DMS53 (cell line): ENCODE measurements around the gene WWC1.
A peak's percentile ranks its signal among the peaks of the same experiment; 100 is the strongest.
"Not testable (repeated sequence)": the region's sequence is repeated elsewhere in the genome, so short reads cannot be mapped to it uniquely, and the experiment has no call there.

Experiments used
- DNase-seq: peaks from one replicate; lab custom pipeline; 2025; lab: John Stamatoyannopoulos, UW

WWC1 gene

DNA sequence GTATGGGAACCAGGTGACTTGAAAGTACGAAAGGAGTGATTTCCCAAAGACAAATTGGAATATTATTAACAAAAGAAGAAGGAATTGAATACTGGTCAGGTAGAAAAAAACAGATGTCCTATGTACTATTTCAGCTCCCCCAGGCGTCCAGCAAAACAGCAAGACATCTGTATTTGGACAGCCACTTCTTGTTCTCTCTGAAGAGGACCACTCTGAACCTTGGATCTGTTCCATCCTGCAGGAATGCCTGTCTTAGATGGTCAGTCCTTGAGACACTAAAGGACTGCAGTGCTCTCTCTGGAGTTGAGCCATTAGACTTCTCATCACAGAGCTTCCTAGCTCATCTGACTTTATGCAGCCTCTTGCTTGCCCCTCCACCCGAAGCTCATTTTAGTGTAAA is 120.4 kb downstream of the WWC1 start:
- no peak for DNase-seq

GRCh38 chr5:168413062-168413461 is 121.6 kb downstream of the WWC1 start:
- DNase-seq: no peak

DNA sequence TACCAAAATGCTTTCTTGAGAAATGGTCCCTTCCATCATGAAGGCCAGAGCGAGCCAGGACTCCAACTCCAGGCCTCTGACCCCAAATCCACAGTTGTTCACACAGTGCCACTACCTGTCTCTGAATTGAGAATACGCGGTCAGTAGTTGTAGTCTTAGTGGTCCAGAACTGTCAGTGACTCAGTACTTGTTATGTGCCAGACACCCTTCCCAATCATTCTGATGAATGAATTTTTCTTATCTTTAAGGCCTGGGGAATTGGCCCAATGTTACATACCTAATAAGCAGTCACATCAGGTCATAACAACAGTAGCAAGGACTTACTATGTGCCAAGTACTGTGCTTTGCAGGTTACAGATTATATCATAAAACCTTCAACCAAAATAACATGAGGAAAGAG is 122.2 kb downstream of the WWC1 start:
- DNase-seq: no peak

DNA sequence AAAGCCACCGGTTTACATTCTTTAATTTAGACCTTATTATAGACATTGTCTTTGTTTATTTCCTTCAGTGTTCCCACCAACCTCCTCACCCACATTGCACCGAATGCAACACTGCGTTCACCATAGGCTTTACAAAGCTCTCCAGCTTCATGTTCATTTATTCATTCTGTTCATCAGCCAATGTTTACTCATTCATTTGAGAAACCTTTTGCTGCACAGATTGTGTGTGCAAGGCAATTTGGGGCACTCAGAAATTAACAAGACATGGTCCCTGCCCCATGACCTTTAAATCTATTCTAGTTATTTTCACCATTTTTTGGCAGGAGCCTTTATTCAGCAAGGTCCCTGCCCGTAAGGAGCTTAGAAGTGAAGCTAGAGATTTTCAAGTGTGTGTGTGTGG is 124.0 kb downstream of the WWC1 start:
- no peak for DNase-seq

GRCh38 chr5:168415971-168416370 is 124.5 kb downstream of the WWC1 start:
- no peak for DNase-seq

DNA sequence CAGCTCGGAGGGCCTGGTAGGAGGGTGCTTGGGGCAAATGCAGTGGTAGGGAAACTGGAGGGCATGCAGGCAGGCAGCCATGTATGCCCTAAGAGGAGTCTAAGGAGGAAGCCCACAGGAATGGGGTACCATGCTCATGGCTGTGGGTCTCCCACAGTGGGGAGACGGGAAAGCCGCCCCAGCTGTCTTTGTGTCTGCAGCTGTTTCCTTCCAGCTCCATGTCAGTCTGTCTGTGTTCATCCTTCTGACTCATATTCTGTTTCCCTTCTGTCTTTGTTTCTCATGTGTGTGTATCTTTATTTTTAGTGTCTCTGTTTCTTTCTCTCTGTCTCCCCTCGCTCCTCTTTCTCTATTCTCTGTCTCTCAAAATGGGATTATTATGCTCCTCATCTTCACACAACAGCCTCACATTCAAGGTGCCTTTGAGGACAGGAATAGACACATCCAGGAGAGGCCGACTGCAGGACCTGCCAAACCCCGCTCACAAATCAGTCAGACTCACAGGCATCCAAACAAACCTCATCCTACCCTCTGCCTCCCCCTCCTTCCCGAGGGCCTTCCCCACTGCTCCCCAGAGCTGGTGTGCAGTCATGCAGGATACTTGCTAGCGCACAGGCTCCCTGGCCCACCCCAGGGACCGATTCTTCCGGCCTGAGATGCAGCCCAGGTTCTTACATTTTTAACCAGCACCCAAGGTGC is 126.4 kb downstream of the WWC1 start:
- no peak for DNase-seq

DNA sequence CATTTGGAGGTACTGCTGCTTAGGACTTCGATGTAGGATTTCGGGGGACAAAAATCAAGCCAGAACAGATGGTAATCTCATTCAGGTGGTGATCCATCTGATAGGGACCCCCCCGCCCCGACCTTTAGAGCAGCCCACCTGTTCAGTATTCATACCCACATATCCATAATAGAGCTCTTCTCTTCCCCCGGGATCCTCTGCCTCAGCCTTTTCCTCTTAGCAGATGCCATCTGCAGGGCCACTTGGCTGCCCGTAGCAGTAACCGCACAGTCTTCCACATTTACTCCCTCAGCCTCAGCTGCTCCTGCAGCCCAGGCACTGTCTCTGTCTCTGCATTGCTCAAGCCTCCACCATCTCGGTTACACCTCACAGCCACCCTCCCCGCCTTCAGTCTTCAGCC is 129.0 kb downstream of the WWC1 start:
- DNase-seq: no peak

GRCh38 chr5:168422431-168422830 is 131.0 kb downstream of the WWC1 start:
- peak; percentile 53 for DNase-seq

- DNase-seq: no peak
These were observed 132.0 kb downstream of the WWC1 start for GRCh38 chr5:168423478-168423877.

DNA sequence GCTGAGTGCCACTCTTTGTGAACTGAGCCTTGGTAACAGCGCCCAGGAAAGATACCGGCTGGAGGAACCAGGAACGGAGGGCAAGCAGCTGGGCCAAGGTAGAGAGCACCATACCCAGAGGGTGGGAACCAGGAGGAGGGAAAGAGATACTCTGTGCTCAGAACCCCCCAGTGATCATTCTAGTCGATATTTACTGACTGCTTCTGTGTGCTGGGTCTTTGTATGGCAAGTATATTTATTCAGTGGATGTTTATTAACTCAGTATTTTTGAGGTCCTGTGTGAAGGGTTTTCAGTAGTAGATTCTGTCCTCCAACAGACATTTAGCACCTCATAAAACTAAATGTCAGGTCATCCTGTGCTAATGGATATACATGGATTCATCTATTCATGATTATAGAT is 132.5 kb downstream of the WWC1 start:
- DNase-seq: no peak

GRCh38 chr5:168424594-168425323 is 133.3 kb downstream of the WWC1 start:
- no peak for DNase-seq

GRCh38 chr5:168426007-168426863 is 134.8 kb downstream of the WWC1 start:
- DNase-seq: no peak

- no peak for DNase-seq
These were observed 135.4 kb downstream of the WWC1 start for GRCh38 chr5:168426864-168427172.

DNA sequence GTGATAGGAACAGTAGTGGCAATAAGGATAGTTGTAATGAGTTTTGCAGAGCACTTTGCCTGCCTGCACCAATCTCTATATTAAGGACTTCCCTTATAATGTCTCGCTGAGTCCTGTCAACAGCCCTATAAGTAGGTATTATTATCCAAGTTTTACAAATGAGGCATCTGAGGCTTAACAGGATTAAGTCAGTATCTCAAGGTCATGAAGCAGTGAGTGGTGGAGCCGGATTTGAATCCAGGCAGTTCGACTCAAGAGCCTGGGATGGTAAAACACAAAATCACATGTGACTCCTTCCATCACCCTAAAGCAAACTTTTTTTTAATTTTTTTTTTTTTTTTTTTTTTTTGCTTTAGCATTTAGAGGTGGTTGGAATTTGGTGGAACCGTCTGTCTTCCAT is 135.8 kb downstream of the WWC1 start:
- DNase-seq: no peak

- DNase-seq: no peak
These were observed 137.1 kb downstream of the WWC1 start for GRCh38 chr5:168428552-168428951.

DNA sequence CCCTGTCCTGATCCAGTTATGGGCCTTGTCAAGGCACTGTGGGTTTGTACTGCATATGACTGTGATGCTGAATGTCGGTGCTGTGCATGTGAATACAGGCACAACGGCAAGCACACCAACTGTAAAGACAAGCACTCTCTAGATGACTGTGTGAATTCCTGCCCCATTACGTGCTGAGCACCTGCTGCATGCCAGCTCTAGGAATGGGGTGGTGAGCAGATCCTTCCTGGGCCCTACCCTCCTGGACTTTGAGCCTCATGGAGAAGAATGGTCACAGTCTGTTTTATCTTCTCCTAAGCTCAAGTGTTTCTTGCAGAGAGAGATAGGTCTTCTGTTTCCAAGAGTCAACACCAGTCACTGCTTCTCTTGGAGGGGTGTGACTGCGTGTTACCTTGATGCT is 138.9 kb downstream of the WWC1 start:
- no peak for DNase-seq

GRCh38 chr5:168432903-168433302 is 141.5 kb downstream of the WWC1 start:
- no peak for DNase-seq

DNA sequence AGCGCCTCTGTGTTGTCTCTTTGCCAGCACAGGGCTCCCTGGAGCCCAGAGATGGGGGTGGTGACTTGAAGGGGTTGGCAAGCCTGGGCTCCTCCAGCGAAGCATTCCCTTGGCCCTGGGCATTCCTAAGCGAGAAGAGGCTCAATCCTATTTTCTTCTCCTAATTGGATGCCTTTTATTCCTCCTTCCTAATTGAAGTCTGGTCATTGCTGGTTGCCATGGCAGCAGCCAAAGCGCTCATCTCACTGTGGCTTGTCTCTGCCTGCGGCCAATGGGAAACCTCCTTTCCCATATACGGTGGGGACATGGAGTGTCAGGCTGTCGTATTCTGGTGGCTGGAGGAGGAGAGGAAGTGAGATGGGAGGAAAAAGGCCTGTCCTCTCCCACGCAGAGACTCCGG is 142.6 kb downstream of the WWC1 start:
- DNase-seq: no peak

DNA sequence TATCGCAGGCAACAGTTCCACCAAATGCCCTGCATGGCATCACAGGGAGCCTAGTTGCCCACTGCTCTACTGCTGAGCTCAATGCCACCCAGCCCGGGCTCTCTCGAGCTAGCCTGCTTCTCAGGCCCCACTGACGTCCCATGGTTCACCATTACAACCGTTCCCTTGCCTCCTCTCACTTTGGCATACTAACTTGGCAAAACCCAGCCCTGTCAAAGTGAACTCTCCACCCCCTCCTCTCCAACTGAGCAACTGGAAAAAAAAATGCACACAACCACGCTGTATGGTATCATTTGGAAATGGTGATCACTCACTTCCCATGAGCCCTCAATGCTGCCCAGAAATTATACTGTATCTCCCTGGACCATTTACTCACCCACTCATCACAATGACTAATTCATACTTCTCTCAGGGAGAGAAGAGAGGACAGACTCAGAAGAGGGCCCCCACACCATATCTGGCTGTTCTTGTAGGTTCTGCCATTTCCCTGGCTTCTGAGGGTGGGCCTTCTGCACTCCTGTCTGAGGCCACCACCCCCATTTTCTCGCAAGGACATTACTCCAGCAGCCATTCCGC is 143.4 kb downstream of the WWC1 start:
- DNase-seq: no peak

GRCh38 chr5:168435340-168435739 is 143.9 kb downstream of the WWC1 start:
- DNase-seq: not testable (repeated sequence)

GRCh38 chr5:168438349-168438748 is 146.9 kb downstream of the WWC1 start:
- DNase-seq: no peak

GRCh38 chr5:168443533-168443932 is 152.1 kb downstream of the WWC1 start:
- DNase-seq: no peak
